Erythroblast (primary cell): ENCODE measurements around the gene NEO1.

ENCODE experiments used
- DNase-seq, 2 experiments: peaks; one replicate each; lab custom pipeline; 2025; lab: John Stamatoyannopoulos, UW
- GATA1 ChIP-seq: IDR thresholded peaks from 2 replicates; pipeline ENCODE4 v1.6.1; 2011; ENCODE audit warnings: low read depth, mild to moderate bottlenecking, control low read depth, low read length, moderate library complexity
- POLR2A ChIP-seq: IDR thresholded peaks from 2 replicates; pipeline ENCODE4 v1.6.1; 2011; ENCODE audit warnings: mild to moderate bottlenecking, low read length

Gene NEO1

DNA sequence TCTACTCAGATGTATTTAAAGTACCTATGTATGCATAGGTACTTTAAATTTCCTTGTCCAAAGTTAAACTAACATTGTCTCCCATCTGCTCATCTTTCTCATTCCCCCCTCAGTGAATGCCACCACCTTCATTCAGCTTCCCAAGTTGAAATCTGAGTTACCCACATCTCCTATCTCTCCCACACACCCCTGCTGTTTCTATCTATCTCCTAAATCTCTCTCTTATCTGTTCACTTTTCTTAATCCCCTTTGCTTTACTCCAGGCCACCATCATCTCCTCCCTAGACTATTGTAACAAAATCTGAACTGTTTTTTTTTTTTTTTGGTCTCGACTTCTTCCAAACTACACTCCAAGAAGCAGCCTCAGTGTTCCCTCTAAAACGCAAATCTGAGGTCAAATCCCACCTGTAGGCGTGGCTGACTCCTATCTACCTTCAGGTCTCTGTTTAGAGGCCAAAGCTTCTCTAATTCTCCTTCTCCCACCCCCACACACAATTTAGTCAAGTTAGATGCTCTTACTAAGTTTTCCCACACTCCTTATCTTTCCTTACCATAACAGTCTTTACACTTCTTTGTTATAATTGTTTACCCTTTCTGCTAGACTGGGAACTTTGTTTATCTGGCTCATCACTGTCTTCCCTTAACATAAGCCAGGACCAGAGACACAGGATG is 3.5 kb upstream of the NEO1 start:
- TF ChIP-seq GATA1, result no peak
- TF ChIP-seq POLR2A, result no peak
- DNase-seq, result no peak

DNA sequence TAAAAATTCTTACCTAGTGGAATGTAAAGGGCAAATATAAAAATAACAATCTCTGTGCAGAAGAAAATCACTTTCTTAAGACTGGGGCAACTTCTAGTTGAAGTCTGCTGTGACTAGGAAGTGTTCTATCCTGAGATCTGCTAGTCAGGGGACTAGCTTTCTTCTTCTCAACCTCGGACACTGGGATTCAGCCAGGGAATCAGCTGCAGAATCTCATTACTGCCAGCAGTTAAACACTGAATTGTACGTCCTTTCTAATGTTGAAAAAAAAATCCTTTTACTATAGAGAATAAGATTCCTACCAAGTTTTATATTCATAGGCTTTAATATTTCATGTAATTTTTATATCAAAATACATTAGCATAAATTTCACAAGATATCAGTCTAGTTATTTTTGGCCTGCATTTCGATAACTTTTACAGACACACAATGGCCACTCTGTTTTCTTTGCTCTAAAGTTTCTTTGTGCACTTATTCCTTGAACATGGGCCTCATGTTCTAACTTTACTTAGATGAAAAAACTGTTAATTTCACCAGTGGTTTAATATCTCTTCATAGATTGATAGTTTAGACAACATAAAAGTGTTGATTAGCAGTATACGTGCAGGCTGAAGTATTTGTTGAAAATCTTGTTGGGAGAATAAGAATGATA is 2.6 kb upstream of the NEO1 start:
- TF ChIP-seq GATA1, result no peak
- TF ChIP-seq POLR2A, result no peak
- no peak for DNase-seq

DNA sequence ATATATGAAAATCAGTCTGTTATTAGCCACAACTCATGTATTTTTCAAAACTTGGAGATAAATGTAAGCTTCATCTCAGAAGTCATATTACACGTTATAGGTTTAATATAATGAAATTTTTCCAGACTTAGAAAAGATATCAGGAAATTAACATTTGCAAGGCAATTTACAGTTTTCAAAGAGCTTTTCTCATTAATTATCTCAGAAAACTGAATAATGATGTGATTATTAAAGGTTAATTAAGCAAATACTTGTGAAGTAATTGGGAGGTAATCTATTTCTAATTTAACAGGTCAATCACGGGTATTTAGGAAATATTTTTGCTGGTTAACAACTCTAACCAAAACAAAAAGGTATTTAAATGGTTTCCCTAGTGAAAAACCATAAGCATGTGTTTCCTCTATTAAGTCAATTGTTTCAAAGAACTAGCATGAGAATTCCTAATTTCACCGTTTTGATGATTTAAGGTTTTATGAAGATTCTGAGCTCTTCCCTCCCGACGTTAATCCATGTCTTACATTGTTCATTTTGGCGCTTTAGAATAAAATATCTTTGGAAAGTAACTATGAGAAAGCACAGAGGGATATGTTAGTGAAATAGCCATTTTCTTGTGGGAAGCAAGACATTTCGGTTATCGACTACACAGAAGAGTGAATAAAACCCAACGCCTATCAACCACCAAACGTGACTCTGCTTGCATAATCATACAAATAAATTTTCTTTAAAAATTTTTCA is 1.5 kb upstream of the NEO1 start:
- DNase-seq, result no peak
- TF ChIP-seq POLR2A, result no peak
- TF ChIP-seq GATA1, result no peak

DNA sequence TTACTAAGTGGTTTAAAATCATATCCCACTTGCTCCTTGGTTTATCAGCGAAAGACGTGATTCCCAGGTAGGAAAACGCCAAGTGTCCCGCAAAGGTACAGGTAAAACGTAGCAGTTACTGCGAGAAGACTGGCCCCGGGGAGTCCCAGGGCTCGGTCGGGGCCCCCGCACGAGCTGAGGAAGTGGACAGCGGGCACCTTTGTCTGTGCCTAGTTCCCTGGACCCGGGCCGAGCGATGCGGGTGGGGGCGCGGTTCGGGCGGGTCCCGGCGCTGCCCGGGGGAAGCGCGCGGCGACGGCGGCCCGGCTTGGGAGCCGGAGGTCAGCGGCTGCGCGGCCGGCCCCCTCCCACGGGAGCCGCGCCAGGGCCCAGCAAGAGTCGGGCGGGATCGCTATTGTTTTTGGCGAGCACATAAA is 864 bp upstream of the NEO1 start:
- DNase-seq, result no peak
- TF ChIP-seq GATA1, result no peak
- TF ChIP-seq POLR2A, result no peak

DNA sequence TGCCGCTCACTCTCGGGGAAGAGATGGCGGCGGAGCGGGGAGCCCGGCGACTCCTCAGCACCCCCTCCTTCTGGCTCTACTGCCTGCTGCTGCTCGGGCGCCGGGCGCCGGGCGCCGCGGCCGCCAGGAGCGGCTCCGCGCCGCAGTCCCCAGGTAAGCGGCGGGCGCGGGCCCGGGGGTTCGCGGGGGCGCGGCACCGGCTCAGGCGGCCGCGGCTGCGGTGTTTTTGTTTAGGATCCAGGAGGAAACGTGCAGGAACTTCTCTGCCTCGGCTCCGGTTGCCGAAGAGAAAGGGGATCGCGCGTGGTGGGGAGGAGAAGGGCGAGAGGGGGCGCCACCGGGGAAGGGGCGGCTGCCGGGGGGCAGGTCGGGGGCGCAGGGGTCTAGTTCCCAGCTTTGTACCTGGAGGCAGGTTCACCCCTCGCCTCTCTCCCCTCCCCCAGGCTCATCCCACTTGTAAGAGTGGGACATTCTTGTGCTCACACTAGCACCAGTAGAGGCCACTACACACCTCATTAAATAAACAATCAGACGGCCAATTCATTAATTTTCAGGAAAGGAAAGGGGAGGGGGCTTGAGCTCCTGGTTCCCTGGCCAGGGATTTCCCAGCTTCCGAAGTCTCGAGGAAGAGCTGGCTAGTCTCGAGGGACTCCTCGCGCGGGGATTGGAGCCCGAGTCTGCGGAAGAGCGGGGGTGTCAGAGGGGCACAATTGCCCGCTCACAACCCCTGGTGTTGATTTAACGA is 562 bp downstream of the NEO1 start:
- TF ChIP-seq POLR2A (no peak), GATA1 (no peak)
- DNase-seq, result peak; percentile 18 to 24

DNA sequence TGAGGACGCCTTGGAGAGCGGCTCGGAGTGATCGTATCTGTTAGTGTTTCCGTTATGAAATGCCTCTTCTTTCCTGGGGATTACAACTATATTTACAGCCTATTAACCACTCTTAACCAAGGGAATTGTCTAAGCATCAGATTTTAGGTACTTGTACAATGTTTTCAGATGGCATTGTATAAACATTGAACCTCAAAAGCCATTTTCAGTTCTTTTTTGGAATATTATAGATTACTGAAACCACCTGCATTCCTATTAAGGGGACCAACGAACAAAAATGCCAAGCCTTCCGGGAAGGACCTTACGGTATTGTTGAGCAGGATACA is 1.1 kb downstream of the NEO1 start:
- TF ChIP-seq GATA1 (no peak), POLR2A (no peak)
- no peak for DNase-seq

DNA sequence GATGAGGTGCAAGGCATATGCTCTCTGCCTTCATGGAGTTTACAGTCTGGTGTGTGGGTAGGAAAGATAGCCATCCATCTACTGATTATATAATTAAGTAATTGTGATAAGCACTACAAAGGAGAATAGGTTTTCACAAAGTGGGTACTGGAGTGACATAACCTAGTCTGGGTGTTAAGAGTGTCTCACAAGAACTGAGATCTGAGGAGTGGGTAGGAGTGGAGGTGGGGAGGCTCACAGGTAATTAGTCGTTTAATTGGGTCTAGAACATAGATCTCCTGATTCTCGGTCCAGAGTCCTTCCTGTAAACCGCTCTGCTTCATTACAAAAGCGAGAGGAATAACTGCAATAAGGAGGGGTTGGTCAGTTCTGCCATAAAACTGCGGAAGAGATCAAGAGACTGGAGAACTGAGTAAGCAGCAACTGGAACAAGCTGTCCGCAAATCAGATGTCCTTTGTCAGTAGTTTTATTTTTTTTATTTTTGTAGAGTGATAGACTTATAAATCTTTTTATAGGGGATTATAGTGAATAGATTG is 2.2 kb downstream of the NEO1 start:
- no peak for TF ChIP-seq POLR2A
- TF ChIP-seq GATA1, result no peak
- DNase-seq, result no peak

DNA sequence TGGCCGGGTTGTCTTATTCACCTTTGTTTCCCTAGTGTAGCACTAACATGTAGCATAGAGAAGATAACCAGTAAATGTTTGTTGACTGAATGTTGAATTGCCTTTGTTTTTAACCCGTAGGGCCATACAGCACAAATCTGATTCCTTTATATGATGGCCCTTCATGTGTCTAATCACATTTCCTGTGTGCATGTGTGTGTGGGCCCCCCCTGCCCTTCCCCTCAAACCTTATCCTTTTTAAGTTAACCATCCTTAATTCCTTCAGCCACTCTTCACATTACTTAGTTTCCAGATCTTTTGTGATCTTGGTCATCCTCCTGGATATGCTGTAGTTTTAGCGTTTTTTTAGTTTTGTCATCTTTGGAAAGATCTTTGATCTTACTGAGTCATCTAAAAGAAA is 4.2 kb downstream of the NEO1 start:
- TF ChIP-seq GATA1 (no peak), POLR2A (no peak)
- no peak for DNase-seq

DNA sequence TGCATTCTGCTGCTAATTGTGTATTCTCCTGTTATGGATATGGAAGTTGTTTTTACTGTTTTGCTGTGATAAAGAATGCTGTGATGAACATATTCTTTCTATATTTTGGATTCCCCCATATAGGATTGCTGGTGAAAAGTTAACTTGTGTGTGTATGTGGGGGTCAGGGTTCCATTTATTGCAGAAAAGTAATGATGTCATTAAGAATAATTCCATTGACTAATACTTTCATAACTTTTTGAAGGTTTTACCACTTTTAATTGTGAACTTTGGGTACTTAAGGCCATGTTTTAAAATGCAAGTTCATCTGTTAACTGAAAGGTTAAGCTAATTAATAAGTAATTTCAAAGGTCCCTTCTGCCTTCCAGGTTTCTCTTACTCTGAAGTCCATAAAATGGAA is 6.2 kb downstream of the NEO1 start:
- TF ChIP-seq POLR2A (no peak), GATA1 (no peak)
- no peak for DNase-seq

DNA sequence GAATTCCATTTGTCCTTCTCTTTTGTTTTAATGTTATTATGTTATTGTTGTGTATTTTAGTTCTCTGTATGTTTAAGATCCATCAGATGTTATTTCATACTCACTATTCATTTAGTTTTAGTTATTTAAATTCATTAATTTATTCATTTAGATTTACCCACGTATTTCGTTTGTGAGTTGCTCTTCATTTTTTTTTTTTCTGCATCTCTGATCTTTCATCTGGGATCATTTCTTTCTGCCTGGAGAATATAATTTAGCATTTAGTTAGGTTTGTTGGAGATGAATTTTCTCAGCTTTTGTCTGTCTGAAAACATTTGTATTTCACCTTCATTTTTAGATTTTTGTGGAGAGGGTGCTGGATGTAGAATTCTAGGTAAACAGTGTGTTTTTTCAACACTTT is 12.9 kb downstream of the NEO1 start:
- TF ChIP-seq GATA1, result no peak
- no peak for TF ChIP-seq POLR2A
- no peak for DNase-seq

DNA sequence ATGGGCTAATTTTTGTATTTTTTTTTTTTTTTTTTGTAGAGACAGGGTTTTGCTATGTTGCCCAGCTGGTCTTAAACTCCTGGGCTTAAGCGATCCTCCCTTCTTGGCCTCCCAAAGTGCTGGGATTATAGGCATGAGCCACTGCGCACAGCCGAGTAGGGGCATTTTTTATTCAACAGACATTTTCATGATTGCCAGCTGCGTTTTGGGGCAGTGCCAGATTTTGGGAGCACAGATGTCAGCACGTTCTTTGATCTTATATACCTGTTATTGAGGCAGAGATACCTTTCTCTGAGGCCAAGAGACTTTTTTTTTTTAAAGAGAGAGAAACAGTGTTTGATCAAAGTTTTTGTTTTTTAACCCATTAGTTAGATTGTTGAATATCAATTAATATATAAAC is 16.8 kb downstream of the NEO1 start:
- no peak for DNase-seq
- TF ChIP-seq GATA1 (no peak), POLR2A (no peak)

DNA sequence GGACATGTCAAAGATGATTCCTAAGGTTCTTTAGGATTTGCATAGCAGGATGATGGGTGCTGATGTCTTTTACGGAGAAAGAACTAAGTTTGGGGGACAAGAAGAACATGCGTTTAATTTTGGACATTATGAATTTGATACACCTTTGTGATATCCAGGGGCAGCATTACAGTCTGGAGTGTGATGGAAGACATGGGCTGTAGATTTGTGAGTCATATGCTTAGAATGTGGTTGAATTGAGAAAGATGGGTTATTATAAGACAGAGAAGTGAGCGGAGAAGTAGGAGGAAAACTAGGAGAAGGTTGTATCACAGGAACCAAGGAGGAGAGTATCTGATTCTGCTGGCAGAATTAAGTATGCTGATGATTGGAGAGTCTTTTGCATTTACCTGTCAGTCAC is 20.6 kb downstream of the NEO1 start:
- TF ChIP-seq POLR2A (no peak), GATA1 (no peak)
- no peak for DNase-seq

DNA sequence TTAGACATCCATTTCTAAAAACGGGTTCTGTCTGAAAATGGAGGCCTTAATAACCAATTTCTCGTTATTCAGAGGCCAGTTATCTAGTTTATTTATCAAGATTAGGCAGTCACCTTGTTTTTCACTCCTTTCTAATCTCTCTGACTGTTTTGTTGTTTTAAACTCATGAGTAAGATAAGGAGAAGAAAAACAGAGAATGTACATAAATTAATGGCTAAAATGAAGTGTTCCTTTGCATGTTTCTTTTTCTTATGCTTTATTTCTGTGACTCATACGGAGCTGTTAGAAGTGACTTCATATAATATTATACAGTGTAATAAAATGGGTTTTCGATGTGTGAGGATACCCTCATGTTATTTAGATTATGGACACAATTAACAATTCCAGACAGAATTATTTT is 22.0 kb downstream of the NEO1 start:
- no peak for TF ChIP-seq POLR2A
- no peak for TF ChIP-seq GATA1
- no peak for DNase-seq
